ENCODE data around the gene SAP25.

Gene SAP25

GRCh38 chr7:100595188-100595587 is 21.5 kb upstream of the SAP25 start:
- DNase-seq (ENCODE audit: low read depth in 1 of 2, low spot score in 1 of 2), result no peak

GRCh38 chr7:100591596-100591995 is 17.9 kb upstream of the SAP25 start:
- no peak for DNase-seq (ENCODE audit: low read depth in 1 of 2, low spot score in 1 of 2)

GRCh38 chr7:100590077-100590737 is 16.5 kb upstream of the SAP25 start:
- DNase-seq (ENCODE audit: low read depth in 1 of 2, low spot score in 1 of 2), result no peak

- no peak for DNase-seq (ENCODE audit: low read depth in 1 of 2, low spot score in 1 of 2)
Observed at GRCh38 chr7:100589341-100589947, 15.7 kb upstream of the SAP25 start.

- DNase-seq (ENCODE audit: low read depth in 1 of 2, low spot score in 1 of 2), result no peak
Observed at GRCh38 chr7:100588438-100588837, 14.7 kb upstream of the SAP25 start.

GRCh38 chr7:100586266-100587025 is 12.7 kb upstream of the SAP25 start, which contains the start of gene FBXO24:
FBXO24 (plus strand) TSS chr7:100586328; CDS start chr7:100586626, 298 bp downstream.
- peak; percentile 94 to 99 for DNase-seq (ENCODE audit: low read depth in 1 of 2, low spot score in 1 of 2)

- DNase-seq (ENCODE audit: low read depth in 1 of 2, low spot score in 1 of 2), result peak in 1 of 2 donors; percentile 31
Observed at GRCh38 chr7:100585511-100586265, 12.0 kb upstream of the SAP25 start, which contains the start of gene LRCH4. LRCH4 (minus strand) TSS chr7:100586129; CDS start chr7:100586100, 29 bp downstream.

GRCh38 chr7:100584683-100585510 is 11.2 kb upstream of the SAP25 start:
- no peak for DNase-seq (ENCODE audit: low read depth in 1 of 2, low spot score in 1 of 2)

GRCh38 chr7:100584054-100584682 is 10.5 kb upstream of the SAP25 start:
- DNase-seq (ENCODE audit: low read depth in 1 of 2, low spot score in 1 of 2), result no peak

- DNase-seq (ENCODE audit: low read depth in 1 of 2, low spot score in 1 of 2), result peak; percentile 34 to 58
Observed at GRCh38 chr7:100583132-100584053, 9.7 kb upstream of the SAP25 start.

GRCh38 chr7:100582650-100583049 is 8.9 kb upstream of the SAP25 start:
- DNase-seq (ENCODE audit: low read depth in 1 of 2, low spot score in 1 of 2), result no peak

GRCh38 chr7:100582041-100582579 is 8.4 kb upstream of the SAP25 start:
- DNase-seq (ENCODE audit: low read depth in 1 of 2, low spot score in 1 of 2), result no peak

GRCh38 chr7:100580466-100581283 is 7.0 kb upstream of the SAP25 start:
- DNase-seq (ENCODE audit: low read depth in 1 of 2, low spot score in 1 of 2), result no peak

- DNase-seq (ENCODE audit: low read depth in 1 of 2, low spot score in 1 of 2), result no peak
Observed at GRCh38 chr7:100578246-100579183, 4.8 kb upstream of the SAP25 start.

GRCh38 chr7:100577507-100577906 is 3.8 kb upstream of the SAP25 start:
- no peak for DNase-seq (ENCODE audit: low read depth in 1 of 2, low spot score in 1 of 2)

- DNase-seq (ENCODE audit: low read depth in 1 of 2, low spot score in 1 of 2), result no peak
Observed at GRCh38 chr7:100577103-100577502, 3.4 kb upstream of the SAP25 start.
